ENCODE data around the gene SUCLG1.

- TF ChIP-seq CTCF (conservative IDR thresholded peaks at IDR 0.05): no peak
- TF ChIP-seq EZH2 (IDR thresholded peaks at IDR 0.05; ENCODE audit: low read depth): no peak
These were observed 1.6 kb upstream of the SUCLG1 start for GRCh38 chr2:84460670-84461069.
